Measurements from ENCODE around the gene CAMKV.
"Not testable (repeated sequence)": the region's sequence is repeated elsewhere in the genome, so short reads cannot be mapped to it uniquely, and the experiment has no call there.

The CAMKV gene

GRCh38 chr3:49910409-49911123 lies 40.9 kb upstream of the CAMKV start:
- Histone ChIP-seq H4K20me1 (ENCODE audit: low read depth, low read length) (no peaks in the 10 kb centered on the region), H3K79me2 (ENCODE audit: insufficient read depth, low read length) (no peaks in the 10 kb centered on the region), H3K36me3 (ENCODE audit: low read length) (no peaks in the 10 kb centered on the region), H3K27ac (ENCODE audit: low read depth, low read length) (no peak overlapping the region), H3K4me2 (ENCODE audit: low read depth, low read length, poor library complexity, severe bottlenecking) (no peak overlapping the region), H3K9me3 (ENCODE audit: insufficient read depth, low read length) (no peaks in the 10 kb centered on the region), H3K9ac (ENCODE audit: low read length) (no peak overlapping the region), H3F3A (ENCODE audit: insufficient read depth) (no peaks in the 10 kb centered on the region), H3K27me3 (ENCODE audit: low read length) (no peaks in the 10 kb centered on the region), H3K9me2 (replicated peaks; ENCODE audit: insufficient read depth, low read length) (no peaks in the 10 kb centered on the region), H2AFZ (ENCODE audit: low read depth, low read length, severe bottlenecking) (no peak overlapping the region), H3K4me3 (ENCODE audit: insufficient read depth, low read length, poor library complexity, severe bottlenecking) (no peak overlapping the region)
- TF ChIP-seq EZH2phosphoT487 (conservative IDR thresholded peaks at IDR 0.05; ENCODE audit: low read length) (no peak), CTCF (IDR thresholded peaks at IDR 0.05; ENCODE audit: insufficient read depth, low read length, poor library complexity, severe bottlenecking) (no peak)

GRCh38 chr3:49908373-49909199 lies 38.9 kb upstream of the CAMKV start:
- Histone ChIP-seq H4K20me1 (ENCODE audit: low read depth, low read length) (no peaks in the 10 kb centered on the region), H3K27me3 (ENCODE audit: low read length) (no peaks in the 10 kb centered on the region), H3K9me2 (replicated peaks; ENCODE audit: insufficient read depth, low read length) (no peaks in the 10 kb centered on the region), H3K4me2 (ENCODE audit: low read depth, low read length, poor library complexity, severe bottlenecking) (no peak overlapping the region), H3K79me2 (ENCODE audit: insufficient read depth, low read length) (no peaks in the 10 kb centered on the region), H3K9ac (ENCODE audit: low read length) (no peak overlapping the region), H3K36me3 (ENCODE audit: low read length) (no peaks in the 10 kb centered on the region), H3K4me3 (ENCODE audit: insufficient read depth, low read length, poor library complexity, severe bottlenecking) (no peak overlapping the region), H3F3A (ENCODE audit: insufficient read depth) (no peaks in the 10 kb centered on the region), H3K9me3 (ENCODE audit: insufficient read depth, low read length) (no peaks in the 10 kb centered on the region), H3K27ac (ENCODE audit: low read depth, low read length) (no peak overlapping the region), H2AFZ (ENCODE audit: low read depth, low read length, severe bottlenecking) (no peak overlapping the region)
- TF ChIP-seq EZH2phosphoT487 (conservative IDR thresholded peaks at IDR 0.05; ENCODE audit: low read length) (no peak), CTCF (IDR thresholded peaks at IDR 0.05; ENCODE audit: insufficient read depth, low read length, poor library complexity, severe bottlenecking) (no peak)

GRCh38 chr3:49906073-49906743 lies 36.5 kb upstream of the CAMKV start:
- no peaks in the 10 kb centered on the region for H3F3A ChIP-seq (ENCODE audit: insufficient read depth)
- no peaks in the 10 kb centered on the region for H4K20me1 ChIP-seq (ENCODE audit: low read depth, low read length)
- H2AFZ ChIP-seq (ENCODE audit: low read depth, low read length, severe bottlenecking) = peak overlapping the region; percentile 29
- H3K9ac ChIP-seq (ENCODE audit: low read length) = peak overlapping the region; percentile 12; the same call in 1 of the 2 replicates
- no peaks in the 10 kb centered on the region for H3K9me2 ChIP-seq (replicated peaks; ENCODE audit: insufficient read depth, low read length)
- peak overlapping the region; percentile 70 for H3K4me2 ChIP-seq (ENCODE audit: low read depth, low read length, poor library complexity, severe bottlenecking)
- TF ChIP-seq EZH2phosphoT487 (conservative IDR thresholded peaks at IDR 0.05; ENCODE audit: low read length) (no peak), CTCF (IDR thresholded peaks at IDR 0.05; ENCODE audit: insufficient read depth, low read length, poor library complexity, severe bottlenecking) (peak; percentile 85)
- H3K36me3 ChIP-seq (ENCODE audit: low read length) = no peaks in the 10 kb centered on the region
- no peaks in the 10 kb centered on the region for H3K9me3 ChIP-seq (ENCODE audit: insufficient read depth, low read length)
- H3K79me2 ChIP-seq (ENCODE audit: insufficient read depth, low read length) = no peaks in the 10 kb centered on the region
- no peak overlapping the region for H3K4me3 ChIP-seq (ENCODE audit: insufficient read depth, low read length, poor library complexity, severe bottlenecking)
- H3K27ac ChIP-seq (ENCODE audit: low read depth, low read length) = no peak overlapping the region
- H3K27me3 ChIP-seq (ENCODE audit: low read length) = no peaks in the 10 kb centered on the region

GRCh38 chr3:49904448-49904847 lies 34.7 kb upstream of the CAMKV start:
- not testable (repeated sequence) for H3F3A ChIP-seq (ENCODE audit: insufficient read depth); H2AFZ ChIP-seq (ENCODE audit: low read depth, low read length, severe bottlenecking); H3K27ac ChIP-seq (ENCODE audit: low read depth, low read length); H3K9me3 ChIP-seq (ENCODE audit: insufficient read depth, low read length); H3K36me3 ChIP-seq (ENCODE audit: low read length); H3K27me3 ChIP-seq (ENCODE audit: low read length); H3K4me3 ChIP-seq (ENCODE audit: insufficient read depth, low read length, poor library complexity, severe bottlenecking); H3K9me2 ChIP-seq (replicated peaks; ENCODE audit: insufficient read depth, low read length); H3K79me2 ChIP-seq (ENCODE audit: insufficient read depth, low read length); H4K20me1 ChIP-seq (ENCODE audit: low read depth, low read length)
- peak overlapping the region; percentile 62 for H3K9ac ChIP-seq (ENCODE audit: low read length)
- peak overlapping the region; percentile 70 for H3K4me2 ChIP-seq (ENCODE audit: low read depth, low read length, poor library complexity, severe bottlenecking)
